ENCODE measurements around the gene UBB.
"Not testable (repeated sequence)": the region's sequence is repeated elsewhere in the genome, so short reads cannot be mapped to it uniquely, and the experiment has no call there.

The UBB gene

DNA sequence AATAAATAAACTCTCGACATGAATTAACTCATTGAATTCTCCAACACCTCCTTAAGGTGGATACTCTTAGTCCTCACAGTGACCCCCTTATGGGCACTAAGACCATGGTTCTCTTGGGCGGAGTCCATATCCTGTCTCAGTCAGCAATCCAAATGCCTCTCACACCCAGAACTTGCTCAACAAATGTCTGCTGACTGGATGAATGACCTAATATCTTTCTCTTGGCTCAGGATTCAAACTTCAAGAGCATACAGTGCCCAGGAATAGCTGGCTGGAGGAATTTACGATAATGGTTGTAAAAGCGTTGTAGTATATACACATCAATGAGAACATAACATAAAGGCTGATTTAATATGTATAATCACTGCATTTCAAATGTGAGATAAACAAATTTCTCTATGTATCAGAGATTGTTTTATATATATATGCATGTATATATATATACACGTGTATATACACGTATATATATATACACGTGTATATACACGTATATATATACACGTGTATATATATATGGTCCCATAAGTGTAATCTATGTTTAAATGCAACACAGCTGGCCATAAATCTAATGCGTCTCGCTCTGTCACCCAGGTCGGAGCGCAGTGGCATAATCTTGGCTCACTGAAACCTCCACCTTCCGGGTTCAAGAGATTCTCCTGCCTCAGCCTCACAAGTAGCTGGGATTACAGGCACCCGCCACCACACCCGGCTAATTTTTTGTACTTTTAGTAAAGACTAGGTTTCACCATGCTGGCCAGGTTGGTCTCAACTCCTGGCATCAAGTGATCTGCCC is 6.5 kb upstream of the UBB start:
- no peak for FAIRE-seq

DNA sequence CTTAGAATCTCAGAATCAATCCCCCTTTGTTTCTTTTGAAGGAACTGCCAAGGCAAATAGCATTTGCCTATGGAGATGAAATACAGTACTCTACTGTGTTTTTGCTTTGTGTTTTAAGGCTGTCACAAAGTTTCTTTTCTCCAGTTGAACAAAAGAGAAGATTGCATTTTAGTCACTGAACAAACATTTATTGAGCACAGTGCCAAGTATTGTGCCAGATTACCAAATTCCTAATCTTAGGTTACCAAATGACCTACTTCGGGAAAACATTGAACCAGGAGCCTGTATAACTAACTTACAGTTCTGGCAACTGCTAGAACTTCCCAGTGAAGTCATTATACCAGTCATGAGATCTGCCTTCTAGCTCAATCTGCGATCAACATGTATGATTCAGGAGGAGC is 3.0 kb upstream of the UBB start:
- FAIRE-seq (no peak), DNase-seq (ENCODE audit: low spot score) (no peak)

More for the DNA sequence above, 6.5 kb upstream of the UBB start:
- DNase-seq (ENCODE audit: low spot score), result no peak

DNA sequence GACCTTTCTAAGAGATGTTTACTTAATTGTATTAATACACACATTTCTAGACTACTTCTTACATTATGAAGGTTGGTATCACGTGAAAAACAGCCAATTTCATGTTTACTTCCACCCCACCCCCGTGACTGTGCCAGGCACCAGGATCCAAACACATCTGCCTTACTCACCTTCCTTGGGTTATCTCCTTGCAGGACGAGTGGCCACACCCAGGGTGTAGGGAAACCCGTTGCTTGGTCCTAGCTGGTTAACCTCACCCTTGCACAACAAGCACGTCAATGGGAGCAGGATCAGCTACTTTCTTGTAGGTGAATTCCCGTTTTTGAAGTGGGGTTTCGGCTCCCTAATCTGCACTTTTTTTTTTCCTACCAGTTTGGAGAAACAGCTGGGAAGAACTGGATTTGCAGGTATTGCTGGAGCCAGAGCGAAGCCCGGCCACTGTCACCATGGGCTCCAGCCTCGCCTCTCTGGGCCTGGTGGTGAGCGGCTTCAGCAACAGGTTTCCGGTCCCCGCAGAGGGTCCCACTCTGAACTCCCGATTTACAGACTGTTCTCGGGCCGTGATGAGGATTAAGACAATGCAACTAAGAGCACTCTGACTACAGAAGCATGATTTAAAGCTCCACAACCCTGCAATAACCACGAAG is 2.1 kb upstream of the UBB start:
- DNase-seq (ENCODE audit: low spot score) (no peak), FAIRE-seq (no peak)

DNA sequence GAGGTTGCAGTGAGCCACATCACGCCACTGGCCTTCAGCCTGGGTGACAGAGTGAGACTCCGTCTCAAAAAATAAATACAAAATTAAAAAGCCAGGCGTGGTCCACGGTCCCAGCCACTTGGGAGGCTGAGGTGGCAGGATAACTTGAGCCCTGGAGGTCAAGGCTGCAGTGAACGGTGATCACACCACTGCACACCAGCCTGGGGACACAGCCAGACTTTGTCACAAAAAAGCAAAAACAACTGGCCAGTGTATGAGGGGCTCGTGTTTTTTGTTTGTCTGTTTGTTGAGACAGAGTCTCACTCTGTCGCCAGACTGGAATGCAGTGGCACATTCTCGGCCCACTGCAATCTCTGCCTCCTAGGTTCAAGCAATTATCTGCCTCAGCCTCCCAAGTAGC is 1.2 kb upstream of the UBB start:
- FAIRE-seq, result no peak
- DNase-seq (ENCODE audit: low spot score), result no peak

DNA sequence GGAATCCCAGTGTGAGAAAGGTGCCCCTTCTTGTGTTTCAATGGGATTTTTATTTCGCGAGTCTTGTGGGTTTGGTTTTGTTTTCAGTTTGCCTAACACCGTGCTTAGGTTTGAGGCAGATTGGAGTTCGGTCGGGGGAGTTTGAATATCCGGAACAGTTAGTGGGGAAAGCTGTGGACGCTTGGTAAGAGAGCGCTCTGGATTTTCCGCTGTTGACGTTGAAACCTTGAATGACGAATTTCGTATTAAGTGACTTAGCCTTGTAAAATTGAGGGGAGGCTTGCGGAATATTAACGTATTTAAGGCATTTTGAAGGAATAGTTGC is 567 bp downstream of the UBB start:
- DNase-seq (ENCODE audit: low spot score) (no peak), FAIRE-seq (no peak)

DNA sequence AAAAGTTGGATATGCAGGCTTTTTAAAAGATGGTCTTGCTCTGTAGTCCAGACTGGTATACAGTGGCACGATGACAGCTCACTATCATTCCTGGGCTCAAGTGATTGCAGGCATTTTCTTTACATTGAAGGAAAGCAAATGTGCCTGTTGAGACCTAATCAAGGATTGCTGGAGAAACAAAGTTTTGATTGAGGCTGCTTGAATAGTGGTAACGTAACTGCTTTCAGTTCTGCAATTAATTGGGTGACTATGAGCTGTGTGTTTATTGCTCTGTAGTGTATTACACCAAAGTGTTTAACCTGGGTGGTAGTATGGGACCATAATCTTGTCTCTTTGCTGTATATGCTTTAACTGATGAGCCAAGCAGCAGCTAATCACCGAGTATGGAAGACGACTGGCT is 2.3 kb downstream of the UBB start:
- FAIRE-seq (no peak), DNase-seq (ENCODE audit: low spot score) (no peak)

DNA sequence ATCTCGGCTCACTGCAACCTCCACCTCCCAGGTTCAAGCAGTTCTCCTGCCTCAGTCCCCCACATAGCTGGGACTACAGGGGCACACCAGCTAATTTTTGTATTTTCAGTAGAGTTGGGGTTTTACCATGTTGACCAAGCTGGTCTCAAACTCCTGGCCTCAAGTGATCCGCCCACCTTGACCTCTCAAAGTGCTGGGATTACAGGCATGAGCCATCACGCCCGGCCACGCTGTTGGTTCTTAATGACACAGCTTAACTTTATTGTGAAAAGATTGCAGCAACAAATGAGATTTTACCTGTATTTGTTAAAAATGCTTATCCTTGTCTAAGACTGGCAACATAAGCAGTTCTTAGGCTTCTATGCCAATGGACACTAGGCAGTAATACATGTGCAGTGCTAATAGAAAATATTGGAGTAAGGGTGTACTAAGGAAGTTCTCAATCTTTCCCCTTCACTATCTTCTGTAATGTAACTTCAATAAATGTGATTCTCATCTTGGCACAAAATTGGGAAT is 2.9 kb downstream of the UBB start:
- no peak for DNase-seq (ENCODE audit: low spot score)
- FAIRE-seq, result no peak

DNA sequence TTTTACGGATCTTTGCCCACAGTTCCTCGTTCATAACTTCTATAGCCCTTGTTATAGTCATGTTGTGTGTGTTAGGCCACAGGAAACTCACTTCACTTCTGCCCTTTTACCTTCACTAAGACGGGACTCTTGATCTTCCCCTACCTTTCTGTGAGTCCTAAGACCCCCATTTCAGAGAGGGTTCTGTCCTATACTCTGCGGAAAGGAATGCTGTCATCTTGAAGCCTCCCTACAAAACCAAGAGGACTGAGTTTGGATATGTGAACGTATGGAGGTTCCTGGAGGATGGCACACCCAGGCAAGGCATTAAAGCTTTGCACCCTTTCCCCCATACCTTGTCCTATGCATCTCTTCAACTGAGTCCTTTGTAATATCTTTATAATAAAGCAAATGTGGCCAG is 3.7 kb downstream of the UBB start:
- FAIRE-seq (no peak), DNase-seq (ENCODE audit: low spot score) (no peak)

DNA sequence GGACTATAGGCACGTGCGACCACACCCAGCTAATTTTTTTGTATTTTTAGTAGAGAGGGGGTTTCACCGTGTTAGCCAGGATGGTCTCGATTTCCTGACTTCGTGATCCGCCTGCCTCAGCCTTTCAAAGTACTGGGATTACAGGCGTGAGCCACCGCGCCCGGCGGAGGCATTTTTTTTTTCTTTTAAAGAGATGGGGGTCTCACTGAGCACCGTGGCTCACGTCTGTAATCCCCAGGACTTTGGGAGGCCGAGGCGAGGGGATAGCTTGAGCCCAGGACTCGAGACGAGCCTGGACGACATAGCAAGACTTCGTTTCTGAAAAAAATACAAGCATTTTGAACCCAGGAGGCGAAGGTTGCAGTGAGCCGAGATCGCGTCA is 5.2 kb downstream of the UBB start:
- DNase-seq (ENCODE audit: low spot score); FAIRE-seq: not testable (repeated sequence)

DNA sequence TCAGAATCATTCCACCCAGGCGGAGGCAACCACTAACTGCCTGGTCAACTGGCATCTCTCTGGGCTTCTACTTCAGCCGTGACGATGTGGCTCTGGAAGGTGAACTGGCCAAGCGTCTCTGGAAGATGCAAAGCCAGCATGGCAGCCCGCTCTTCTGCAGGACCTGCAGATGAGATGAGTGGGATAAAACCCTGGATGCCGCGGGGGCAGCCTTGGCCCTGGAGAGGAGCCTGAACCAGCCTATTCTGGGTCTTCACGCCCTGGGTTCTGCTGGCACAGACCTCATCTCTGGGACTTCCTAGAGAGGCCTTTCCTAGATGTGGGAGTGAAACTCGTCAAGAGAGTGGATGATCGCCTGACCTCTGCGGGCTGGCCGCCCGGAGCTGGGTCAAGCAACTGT is 10.6 kb downstream of the UBB start:
- no peak for FAIRE-seq
- DNase-seq (ENCODE audit: low spot score), result no peak

DNA sequence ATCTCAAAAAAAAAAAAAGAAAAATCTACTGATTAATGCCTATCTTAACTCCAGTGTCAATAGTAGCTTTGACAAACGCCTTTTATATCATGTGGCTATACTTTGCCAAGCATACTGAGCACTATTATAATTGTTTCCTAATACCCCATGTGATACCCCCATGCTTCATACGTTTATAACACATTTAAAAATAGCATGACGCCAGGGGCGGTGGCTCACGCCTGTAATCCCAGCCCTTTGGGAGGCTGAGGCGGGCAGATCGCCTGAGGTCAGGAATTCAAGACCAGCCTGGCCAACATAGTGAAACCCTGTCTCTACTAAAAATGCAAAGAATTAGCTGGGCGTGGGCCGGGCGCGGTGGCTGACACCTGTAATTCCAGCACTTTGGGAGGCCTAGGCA is 11.6 kb downstream of the UBB start:
- DNase-seq (ENCODE audit: low spot score); FAIRE-seq: not testable (repeated sequence)

DNA sequence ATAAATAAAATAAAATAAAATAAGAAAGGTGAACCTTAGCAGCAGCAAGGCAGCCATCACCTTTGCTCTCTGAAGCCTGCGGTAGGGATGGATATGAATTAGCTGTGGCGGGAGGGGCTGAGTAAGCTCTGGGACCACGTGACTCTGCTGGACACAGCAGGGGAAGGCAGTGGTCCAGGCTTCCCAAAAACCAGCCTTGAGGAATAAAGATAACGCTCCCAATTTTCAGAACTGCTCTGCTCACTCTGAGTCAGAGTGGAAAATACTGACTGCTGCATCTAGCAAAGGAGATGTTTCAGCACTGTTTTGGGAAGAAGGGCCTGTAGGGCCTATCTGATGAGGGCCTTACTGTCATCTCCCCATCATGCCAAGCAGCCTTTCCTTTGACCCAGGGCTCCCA is 15.0 kb downstream of the UBB start:
- not testable (repeated sequence) for DNase-seq (ENCODE audit: low spot score); FAIRE-seq

DNA sequence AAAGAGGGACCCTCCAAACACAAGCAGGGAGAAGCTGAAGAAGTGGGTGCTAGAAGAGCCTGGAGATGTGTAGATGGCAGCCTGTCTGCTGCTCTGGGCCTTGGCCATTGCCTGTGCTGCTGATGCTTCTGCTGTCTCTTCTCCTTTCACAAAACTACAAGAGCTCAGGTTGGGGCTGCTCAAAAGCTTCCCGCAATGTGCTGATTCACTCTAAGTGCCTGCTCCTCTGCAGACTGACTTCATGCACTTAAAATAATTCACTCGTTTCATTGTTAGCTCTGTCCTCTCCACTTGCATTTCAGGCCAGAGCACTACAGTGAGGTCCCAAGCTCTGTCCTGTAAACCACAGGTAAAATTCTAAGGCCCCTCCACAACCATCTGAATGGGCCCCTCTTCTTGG is 15.8 kb downstream of the UBB start:
- FAIRE-seq, result not testable (repeated sequence)

DNA sequence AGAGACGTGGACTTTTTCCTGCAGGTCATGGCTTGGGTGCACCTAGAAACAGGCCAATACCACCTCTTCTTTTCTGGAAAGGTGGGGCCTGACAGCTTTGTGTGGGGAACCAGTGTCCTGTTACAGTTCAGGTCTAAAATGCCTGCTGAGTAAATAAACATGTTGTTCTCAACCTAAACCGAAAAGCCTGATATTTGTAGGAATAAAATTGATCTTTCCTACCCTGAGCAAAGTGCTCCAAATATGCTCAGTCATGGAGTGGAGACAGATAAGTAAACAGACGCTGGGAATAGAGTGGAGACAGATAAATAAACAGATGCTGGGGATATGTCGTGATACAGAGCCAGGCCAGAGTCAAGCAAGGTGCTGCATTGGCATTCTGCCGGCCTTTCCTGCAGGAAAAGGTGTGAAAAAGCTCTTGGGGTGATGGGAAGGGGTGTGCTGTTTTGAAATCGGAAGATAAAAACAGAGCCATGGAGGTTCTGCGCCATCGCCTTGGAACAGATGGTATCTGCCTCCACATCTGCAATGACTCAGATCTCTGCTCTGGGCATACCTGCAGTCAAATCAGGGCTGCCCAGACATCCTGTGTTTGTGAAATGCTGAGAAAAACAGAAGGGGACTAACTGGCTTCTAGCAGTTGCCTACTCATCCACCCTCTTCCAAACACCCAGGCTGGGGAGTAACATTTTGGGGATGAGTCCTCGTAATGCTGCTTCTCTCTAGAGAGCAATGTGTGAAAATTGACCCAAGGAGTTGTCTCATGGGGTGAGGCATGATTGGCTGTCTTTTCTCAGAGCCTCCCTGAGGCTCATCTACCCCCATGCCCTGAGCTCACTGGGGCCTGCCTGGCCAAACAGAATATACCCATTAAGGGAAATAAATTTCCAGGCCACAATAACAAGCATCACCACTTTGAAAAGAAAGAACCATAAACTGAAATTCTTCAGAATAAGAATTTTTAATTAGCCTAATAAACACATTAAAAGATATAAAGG is 17.7 kb downstream of the UBB start:
- FAIRE-seq (no peak), DNase-seq (ENCODE audit: low spot score) (no peak)

More for the DNA sequence above, 15.8 kb downstream of the UBB start:
- DNase-seq (ENCODE audit: low spot score), result not testable (repeated sequence)

DNA sequence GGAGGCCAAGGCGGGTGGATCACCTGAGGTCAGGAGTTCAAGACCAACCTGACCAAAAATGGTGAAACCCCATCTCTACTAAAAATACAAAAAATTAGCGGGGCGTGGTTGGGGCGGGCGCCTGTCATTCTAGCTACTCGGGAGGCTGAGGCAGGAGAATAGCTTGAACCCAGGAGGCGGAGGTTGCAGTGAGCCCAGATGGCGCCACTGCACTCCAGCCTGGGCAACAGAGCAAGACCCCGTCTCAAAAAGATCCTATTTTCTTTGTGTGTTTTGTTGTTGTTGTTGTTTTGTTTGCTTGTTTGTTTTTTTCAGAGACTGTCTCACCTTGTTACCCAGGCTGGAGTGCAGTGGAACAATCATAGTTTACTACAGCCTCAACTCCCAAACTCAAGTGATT is 23.0 kb downstream of the UBB start:
- not testable (repeated sequence) for FAIRE-seq; DNase-seq (ENCODE audit: low spot score)

DNA sequence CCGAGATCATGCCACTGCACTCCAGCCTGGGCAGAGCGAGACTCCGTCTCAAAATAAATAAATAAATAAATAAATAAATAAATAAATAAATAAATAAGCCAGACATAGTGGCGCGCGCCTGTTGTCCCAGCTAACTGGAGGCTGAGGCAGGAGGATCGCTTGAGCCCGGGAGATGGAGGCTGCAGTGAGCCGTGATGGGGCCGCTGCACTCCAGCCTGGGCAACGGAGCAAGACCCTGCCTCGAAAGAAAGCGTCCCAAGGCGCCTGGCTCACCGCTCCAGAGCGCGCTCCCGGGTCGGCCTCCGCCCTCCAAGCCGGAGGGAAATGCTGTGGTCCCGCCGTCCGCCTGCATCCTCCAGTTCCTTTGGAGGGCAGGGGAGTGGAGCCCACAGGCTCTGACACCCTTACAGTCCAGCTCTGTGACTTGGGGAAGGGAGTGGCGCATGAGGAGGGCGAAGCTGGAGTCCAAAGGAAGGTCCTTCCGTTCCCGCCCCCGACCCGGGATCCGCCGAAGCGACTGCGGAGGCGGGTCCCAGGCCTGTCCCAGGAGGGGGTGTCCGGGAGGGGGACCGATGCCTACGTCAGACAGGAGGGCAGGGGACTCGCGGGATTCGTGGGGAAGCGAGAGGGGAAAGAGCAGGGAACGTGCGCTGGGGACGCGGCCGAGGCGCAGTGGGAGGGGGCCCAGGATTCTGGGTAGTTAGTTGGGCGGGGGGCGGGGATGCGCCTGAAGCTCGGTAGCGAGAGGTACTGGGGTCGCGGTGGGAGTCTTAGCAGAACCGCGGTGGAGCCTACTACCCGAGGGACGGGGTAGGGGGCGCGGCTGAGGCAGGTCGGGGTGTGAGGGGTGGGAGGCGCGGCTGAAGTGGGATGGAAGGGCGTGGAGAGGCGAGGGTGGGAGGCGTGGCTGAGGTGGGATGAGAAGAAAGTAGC is 26.1 kb downstream of the UBB start:
- no peak for FAIRE-seq
- no peak for DNase-seq (ENCODE audit: low spot score)

DNA sequence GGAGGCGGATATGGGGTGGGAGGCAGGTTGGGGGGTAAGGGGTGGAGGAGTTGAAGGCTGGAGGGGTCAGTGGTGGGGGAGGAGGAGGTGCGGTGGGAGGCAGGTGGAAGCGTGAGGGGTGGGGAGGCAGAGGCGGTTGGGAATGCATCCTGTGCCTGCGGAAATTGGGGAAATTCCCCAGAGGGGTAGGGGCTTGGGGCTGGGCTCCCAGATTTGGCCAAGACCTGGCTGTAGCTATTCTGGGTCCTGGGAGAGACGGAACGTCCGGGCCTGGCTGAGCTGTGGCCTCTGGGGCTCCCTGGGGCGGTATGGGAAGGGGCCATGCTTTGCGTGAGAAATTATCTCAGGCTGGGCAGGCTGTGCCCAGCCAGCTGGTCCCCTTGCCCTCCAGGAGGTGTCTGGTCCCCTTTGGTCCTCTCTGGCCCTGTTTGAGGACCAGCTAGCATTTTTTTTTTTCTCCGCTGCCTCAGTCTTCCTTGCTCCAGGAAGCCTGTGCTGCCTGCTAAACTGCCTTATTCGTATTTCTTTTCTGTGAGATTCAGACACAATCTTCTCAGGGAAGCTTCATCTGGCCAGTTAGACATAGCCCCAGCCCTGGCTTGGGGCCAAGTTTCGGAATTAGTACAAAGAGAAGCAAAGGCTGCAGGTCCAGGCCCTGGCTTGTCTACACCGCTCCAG is 27.2 kb downstream of the UBB start:
- FAIRE-seq (no peak), DNase-seq (ENCODE audit: low spot score) (peak; percentile 30)

DNA sequence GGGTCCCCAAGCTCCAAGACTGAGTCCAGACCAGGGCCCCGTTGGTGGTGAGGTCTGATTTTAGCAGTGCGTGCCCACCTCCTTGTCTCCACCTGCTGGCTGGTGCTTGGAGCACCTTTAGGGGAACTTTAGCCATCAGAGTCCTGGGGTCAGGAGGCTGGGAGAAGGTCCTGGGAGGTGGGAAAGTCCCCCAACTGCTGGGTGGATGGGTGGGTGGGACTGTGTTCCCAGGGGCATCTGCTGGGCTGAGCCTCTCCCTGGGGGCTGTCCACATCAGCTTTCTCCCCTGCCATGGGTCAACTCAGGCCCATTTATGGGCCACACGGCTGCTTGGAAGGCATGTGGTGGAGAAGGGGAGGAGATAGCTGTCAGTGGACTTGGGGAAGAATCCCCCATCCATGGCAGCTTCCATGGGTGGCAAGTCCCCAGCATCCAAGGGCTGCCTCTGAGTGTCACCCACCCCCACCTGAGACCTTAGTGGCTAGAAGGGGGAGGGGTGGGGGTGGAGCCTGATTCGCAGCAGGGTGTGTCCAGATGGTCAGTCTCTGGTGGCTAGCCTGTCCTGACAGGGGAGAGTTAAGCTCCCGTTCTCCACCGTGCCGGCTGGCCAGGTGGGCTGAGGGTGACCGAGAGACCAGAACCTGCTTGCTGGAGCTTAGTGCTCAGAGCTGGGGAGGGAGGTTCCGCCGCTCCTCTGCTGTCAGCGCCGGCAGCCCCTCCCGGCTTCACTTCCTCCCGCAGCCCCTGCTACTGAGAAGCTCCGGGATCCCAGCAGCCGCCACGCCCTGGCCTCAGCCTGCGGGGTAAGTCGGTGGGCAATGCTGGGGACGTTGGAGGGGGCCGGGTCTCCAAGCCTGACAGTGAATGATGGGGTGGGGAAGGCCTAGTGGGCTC is 34.4 kb downstream of the UBB start, which contains the start of gene TRPV2:
Gene TRPV2, plus strand, starts transcription at position 541 of the 894 bp plus-strand sequence. CDS start 2,098 bp downstream, outside the sequence.
- FAIRE-seq (no peak), DNase-seq (ENCODE audit: low spot score) (no peak)

DNA sequence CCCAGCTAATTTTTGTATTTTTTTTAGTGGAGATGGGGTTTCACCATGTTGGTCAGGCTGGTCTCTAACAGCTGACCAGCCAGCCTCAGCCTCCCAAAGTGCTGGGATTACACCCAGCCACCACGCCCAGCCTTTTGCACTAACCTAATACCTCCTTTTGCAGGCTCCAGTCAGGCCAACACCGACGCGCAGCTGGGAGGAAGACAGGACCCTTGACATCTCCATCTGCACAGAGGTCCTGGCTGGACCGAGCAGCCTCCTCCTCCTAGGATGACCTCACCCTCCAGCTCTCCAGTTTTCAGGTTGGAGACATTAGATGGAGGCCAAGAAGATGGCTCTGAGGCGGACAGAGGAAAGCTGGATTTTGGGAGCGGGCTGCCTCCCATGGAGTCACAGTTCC is 36.5 kb downstream of the UBB start:
- no peak for DNase-seq (ENCODE audit: low spot score)
- no peak for FAIRE-seq
